ENCODE results near the gene DLAT.

The DLAT gene

DNA sequence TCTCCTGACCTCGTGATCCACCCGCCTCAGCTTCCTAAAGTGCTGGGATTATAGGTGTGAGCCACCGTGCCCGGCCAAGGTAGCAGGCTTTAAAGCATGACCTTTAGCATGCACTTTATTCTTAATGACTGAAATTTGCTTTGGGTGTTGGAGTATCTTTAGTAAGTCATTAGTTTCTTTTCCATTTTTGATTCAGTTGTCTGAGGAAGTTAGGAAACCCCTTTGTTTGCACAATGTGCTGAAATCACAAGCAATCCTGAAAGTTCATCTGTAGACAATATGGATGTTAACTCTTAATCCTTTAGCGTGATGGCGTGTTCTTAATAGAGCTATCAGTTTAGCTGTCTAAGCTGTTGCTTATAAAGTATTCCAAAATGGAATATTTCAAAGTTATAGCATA is 78.2 kb downstream of the DLAT start:
- H3K27ac Mint-ChIP-seq = no peak overlapping the region
- H3K4me3 Mint-ChIP-seq = no peak overlapping the region
- no peaks in the 10 kb centered on the region for H3K27me3 Mint-ChIP-seq (ENCODE audit: low read depth)
- H3K9me3 Mint-ChIP-seq = no peaks in the 10 kb centered on the region
- H3K36me3 Mint-ChIP-seq (ENCODE audit: low read depth) = peaks cover 2% of the 10 kb centered on the region
- H3K4me1 Mint-ChIP-seq (ENCODE audit: low read depth) = no peaks in the 10 kb centered on the region

DNA sequence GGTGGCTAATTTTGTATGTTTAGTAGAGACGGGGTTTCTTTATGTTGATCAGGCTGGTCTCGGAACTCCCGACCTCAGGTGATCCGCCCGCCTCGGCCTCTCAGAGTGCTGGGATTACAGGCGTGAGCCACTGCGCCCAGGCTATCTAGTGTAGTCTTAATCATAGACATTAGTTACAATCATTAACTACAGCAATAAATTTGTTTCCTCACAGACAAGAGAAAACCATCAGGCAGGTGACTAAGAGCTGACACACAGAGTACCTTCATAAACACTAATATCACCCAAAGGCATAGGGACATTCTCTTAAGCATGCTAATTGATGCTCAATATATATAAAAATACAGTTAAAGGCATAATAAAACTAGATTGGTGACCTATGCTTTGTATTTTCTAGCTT is 80.9 kb downstream of the DLAT start:
- Mint-ChIP-seq H3K36me3 (ENCODE audit: low read depth) (no peaks in the 10 kb centered on the region), H3K9me3 (no peaks in the 10 kb centered on the region), H3K27me3 (ENCODE audit: low read depth) (no peaks in the 10 kb centered on the region), H3K27ac (no peak overlapping the region), H3K4me1 (ENCODE audit: low read depth) (no peaks in the 10 kb centered on the region), H3K4me3 (no peak overlapping the region)
